HG02623 (cell line): ENCODE measurements around the gene TBCK.

Experiments
- ATAC-seq: cut with Tn5 transposase; IDR thresholded peaks from one replicate; pipeline ENCODE4 v1.9.1; 2021; ENCODE audit warnings: moderate library complexity; ENCODE audit not compliant: unreplicated experiment

TBCK gene

DNA sequence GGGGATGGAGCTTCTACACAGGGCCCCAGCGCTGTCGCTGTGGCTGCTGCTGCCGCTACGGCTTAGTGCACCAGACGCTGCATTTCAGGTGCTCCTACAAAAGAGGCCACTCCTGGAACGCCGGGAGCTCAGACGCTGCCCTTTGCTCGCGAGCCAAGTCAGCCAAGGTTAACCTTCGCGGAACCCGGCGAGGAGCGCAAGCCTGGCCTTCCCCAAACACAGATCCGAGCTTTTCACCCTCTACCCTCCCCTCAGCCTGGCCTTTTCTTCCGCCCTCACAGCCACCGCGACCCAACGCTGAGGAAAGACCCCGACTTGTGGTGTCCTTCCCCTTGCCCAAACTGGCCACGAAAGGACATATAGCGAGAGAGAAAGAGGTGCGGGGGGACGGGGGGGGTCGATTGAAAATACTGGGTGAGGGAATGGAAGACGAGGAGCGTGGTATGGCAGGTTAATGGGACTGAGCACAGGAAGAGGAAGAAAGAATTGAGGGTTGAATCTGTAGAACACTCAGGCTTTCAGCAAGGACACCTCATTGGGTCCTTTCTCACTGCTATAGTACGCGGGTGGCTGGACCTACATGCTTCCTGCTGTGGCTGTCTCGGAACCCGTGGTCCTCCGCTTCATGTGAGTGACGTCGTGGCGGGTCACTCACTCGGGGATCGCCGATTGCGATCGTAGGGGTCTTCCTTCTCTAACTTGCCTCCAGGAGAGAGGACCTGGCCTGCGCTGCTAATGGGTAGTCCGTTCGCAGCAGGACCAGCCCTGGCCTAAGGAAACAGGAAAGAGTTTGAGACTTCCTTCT lies at the start of gene TBCK, which contains the start of gene AIMP1:
Gene TBCK (minus strand): TSS at position 242 of the 805 bp plus-strand sequence. CDS start 7,249 bp downstream, outside the sequence.
Gene AIMP1 (plus strand): TSS at position 583 of the 805 bp plus-strand sequence. CDS start 8,460 bp downstream, outside the sequence.
- peak; percentile 87 for ATAC-seq

DNA sequence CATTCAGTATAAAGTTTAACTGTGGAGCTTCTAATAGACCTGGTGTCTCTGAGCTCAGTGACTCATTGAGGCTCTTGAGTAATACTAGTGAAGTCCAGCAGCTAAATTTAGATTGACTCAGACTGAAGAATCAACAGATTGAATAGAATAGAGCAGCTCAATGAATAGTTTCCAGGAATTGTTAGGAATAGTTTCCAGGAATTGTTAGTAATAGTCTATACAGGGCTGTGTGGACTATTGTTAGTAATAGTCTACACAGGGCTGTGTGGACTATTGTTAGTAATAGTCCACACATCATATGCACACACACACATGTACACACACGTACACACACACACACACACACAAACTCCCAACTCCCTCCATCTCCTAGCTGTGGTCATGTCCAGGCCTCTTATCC lies 49.6 kb upstream of the TBCK start:
- ATAC-seq: no peak

DNA sequence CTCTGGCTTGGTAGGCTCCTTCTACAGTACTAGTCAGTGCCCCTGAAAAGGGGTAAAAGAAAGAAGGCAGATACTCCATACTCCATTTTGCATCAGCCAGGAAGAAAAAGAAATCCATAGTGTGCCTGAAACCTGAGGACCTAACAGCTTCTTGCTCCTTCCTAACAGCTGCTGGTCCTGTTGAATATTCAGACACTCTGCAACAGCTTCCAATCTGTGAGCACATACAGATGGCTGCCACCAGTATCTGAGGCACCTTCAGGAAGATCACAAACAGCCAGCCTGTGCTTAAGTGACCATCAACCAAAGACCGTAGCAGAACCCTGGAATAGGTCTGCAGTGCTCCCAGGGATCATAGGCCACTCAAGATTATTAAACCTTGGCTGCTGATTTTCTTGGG lies 48.3 kb upstream of the TBCK start:
- ATAC-seq: no peak

DNA sequence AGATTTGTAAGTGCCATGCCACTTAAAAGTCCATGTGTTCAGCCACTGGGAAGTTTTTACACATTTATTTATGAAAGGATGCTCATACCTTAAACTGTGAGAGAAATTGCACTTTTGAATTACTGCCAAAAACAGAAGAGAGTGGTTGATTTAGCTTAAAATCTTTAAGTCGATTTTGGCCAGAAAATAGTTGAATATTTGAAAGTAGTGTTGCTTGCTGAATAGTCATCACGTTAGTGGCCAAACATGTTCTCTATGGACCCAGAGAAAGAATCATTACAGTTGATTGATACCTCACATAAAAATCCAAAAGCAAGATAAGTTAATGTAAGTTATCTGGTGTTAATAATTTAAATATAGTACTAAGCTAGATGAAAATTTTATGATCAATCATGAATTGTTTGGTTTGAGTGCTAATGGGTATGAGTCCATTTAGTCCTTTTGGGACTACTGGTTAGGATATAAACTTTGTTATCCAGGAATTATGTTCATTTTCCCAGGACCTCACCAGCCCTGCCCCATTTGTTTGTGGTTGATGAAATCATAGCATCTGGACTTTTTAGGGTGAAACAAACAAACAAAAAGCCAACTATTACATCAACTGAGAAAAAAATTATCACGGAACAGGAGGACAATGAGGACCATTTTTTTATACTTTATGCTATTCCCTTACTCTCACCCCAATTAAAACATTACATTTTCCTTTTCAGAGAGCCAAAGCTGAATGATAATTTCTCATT lies 46.2 kb upstream of the TBCK start:
- ATAC-seq: no peak

DNA sequence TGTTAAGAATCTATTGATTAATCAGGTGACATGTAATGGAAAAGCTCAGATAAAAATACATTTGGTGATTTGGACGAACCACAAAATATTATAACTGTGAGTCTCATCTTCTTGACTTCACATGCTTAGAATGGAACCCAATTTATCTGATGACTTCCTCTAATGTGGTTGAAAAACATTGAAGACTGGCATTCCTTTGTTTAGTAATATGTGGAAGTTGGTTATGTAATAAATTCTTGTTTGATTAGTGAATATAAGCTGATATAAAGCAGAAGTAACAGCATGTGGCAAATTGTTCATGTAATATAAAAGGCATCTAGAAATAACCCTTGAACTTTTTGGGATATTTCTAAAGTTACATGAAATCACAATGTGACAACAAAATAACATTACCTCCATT lies 42.9 kb upstream of the TBCK start:
- no peak for ATAC-seq

DNA sequence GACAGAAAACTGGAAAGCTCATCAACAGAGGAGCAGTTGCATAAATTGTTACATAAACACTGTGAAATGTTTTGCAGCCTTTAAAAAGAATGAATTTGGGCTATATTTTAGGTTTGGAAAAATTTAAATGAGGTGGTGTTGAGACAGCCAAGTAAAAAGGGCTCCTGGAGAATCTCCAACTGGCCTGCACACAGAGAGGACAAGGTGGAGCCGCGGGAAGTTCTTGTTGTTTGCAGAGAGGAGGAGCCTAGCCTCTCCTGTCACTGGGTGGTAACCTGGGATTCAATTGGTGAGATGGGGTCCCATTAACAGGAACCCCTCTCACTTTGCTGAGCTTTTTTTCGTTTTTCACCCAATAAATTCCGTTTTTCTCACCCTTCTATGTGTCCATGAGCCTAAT lies 39.2 kb upstream of the TBCK start:
- ATAC-seq: no peak

DNA sequence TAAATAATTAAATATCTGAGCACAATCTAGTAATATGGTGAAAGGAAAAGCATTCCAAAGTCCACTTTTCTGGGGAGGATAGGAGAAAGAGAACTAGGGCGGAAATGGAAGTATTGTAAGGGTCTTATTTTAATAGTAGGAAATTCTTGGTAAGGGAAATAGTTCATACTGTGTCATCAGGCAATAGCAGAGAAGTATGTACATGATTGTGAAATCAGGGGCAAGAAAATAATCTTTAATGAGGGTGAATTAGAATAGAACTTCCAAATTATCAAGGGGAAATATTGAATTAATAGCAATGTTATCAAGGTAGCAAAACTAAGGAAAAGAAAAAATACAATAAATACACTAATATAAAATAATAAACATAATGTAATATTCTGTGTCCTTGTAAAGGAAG lies 37.8 kb upstream of the TBCK start:
- ATAC-seq: no peak

DNA sequence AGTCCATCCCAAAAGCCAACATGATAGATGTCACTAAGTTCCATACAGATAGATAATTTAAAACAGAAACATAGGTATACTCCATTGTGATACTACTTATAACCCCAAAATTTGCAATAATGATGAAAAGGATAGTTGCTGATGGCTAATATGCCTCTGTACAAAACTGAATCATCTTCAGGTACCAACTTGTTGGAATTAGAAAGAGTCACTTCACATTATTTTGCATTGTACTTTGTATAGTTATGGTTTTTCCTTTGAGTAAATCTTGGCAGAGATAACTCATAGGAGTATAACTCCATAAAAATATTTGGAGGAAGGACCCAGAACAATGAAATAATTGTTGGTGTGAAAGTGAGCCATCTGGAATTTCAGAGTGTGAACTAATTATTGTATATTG lies 35.0 kb upstream of the TBCK start:
- no peak for ATAC-seq

DNA sequence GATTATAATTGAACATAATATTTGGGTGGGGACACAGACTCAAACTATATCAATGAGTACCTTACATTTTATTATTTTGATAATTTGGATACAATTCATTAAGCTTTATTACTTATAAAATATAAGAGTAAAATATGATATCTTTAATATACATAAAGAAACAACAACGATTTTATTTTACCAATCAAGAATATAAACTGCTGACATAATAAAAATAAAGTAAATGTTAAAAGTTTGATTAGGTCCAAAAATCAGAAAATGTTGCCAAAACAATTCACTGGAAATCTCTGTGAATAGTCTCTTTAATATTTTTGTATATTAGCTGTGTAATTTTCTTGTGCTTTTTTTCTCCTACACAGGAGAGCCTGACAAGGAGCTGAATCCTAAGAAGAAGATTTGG lies 31.2 kb upstream of the TBCK start:
- ATAC-seq: no peak

DNA sequence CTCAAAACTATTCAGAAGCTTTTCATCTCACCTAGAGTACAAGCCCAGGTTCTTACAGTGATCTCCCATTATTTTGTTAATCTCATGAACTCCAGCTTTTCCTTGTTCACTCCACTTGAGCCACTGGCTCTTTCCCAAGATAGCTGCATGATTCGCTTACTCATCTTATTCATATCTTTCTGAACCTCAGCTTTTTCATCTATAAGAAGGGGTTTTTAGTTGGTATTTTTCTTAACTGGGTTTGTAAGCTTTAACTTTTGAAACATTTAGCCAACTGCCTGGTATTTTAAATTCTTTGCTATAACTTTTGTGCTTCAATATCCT lies 28.6 kb upstream of the TBCK start:
- ATAC-seq: no peak

DNA sequence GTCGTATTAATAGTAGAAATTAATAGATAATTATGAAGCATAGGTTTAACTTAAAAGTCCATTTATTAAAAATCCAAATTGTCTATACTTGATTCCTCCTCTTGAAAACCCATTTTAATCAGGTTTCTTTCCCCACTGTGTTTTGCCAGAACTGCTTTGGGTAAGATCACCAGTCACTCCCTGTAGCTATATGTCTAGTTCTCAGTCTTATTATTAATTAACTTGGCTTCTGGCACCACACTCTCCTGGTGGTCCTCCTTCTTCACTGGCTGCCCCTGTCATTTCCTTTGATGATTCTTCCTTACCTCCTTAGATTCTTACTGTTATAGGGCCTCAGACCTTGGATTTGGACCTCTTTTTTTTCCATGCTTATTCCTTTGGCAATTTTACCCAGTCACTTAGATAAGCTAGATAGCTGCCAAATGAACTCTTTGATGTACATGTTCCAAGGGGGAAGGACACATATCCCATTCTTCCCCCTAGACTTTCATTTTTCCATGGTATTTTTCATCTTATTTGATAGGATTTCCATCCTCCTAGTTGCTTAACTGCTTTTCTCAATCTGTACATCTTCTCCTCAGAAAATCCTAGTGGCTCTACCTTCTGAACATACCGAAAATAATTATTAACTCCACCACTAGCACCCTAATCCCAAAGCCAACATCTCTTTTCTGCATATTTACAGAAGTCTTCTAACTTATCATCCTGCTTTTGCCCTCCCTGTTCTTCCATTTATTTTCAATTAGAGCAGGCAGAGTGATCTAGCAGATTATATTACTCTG lies 28.0 kb upstream of the TBCK start:
- ATAC-seq: no peak

DNA sequence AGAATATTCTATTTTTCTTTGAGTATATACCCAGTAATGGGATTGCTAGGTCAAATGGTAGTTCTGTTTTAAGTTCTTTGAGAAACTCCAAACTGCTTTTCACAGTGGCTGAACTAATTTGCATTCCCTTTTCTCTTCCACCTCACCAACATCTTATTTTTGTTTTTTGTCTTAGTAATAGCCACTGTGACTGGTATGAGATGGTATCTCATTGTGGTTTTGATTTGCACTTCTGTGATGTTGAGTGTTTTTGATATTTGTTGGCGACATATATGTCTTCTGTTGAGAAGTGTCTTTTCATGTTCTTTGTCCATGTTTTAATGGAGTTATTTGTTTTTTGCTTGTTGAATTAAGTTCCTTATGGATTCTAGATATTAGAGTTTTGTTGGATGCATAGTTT lies 24.8 kb upstream of the TBCK start:
- ATAC-seq: no peak

DNA sequence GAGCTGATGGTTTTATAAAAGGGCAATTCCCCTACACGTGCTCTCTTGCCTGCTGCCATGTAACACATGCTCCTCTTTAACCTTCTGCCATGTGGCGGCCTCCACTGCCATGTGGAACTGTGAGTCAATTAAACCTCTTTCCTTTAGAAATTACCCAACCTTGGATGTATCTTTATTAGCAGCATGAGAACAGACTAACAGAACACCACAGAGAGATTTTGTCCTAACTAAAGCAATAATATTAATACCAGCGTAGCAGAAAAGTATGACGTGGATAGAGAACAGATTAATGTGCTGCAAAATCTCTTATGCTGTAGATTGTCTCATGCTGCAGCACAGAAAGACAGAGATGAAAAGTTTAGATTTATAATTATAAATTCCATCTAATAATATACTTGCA lies 23.4 kb upstream of the TBCK start:
- no peak for ATAC-seq

DNA sequence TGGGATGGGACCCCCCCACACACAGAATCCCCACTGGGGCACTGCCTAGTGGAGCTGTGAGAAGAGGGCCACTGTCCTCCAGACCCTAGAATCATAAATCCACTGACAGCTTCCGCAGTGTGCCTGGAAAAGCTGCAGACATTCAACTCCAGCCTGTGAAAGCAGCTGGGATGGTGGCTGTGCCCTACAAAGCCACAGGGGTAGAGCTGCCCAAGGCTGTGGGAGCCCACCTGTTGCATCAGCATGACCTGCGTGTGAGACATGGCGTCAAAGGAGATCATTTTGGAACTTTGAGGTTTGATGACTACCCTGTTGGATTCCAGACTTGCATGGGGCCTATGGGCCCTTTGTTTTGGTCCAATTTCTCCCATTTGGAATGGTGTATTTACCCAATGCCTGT lies 22.7 kb upstream of the TBCK start:
- no peak for ATAC-seq

DNA sequence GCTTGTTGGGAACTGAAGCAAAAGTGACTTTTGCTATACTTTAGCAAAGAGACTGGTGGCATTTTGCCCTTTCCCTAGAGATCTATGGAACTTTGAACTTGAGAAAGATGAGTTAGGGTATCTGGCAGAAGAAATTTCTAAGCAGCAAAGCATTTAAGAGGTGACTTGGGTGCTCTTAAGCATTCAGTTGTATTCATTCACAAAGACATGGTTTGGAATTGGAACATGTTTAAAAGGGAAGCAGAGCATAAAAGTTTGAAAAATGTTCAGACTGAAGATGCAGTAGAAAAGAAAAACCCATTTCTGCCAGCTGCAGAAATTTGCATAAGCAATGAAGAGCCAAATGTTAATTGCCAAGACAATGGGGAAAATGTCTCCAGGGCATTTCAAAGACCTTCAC lies 21.9 kb upstream of the TBCK start:
- ATAC-seq: no peak

DNA sequence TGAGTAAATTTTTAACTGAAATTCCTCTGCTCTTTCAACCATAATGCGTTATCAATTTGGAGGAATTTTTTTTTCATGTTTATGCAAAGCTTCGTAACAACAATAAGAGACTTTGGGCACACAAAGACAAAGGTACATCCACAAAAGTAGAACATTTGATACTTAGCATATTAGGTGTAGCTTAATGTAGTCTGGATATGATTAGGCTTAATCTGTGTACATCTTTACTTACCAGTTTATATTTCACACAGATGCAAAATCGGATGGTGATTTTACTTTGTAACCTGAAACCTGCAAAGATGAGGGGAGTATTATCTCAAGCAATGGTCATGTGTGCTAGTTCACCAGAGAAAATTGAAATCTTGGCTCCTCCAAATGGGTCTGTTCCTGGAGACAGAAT lies 20.6 kb upstream of the TBCK start:
- no peak for ATAC-seq

DNA sequence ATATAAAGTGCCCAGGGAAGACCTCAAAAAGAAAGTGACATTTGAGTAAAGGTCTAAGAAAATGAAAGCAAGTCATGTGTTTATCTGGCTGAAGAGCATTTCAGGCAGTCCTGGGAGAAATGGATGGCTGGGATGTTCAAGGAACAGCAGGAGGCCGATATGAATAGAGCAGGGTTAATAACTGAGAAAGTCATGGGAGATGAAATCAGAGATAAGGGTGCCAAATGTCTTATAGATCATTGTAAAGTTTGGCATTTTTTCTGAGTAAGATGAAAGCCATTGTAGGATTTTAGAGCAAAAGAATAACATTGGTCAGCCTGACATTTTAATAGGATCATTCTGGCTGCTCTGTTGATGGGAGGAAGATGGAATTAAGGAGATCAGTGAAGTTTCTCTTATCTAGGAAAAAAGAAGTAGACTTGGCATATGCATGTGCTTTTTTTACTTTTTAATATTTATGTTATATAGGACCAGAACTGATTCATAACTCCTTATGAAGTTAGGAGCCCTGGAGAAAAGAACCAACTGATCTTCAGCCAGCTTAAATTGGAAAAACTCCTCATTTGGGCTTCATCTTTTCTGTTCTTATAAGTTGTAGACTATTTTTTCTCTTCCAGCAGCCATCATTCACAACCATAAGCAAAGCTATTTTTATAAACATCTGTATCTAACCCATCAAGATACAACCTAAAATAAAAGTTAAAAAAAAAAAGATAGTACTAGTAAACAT lies 18.9 kb upstream of the TBCK start:
- no peak for ATAC-seq

DNA sequence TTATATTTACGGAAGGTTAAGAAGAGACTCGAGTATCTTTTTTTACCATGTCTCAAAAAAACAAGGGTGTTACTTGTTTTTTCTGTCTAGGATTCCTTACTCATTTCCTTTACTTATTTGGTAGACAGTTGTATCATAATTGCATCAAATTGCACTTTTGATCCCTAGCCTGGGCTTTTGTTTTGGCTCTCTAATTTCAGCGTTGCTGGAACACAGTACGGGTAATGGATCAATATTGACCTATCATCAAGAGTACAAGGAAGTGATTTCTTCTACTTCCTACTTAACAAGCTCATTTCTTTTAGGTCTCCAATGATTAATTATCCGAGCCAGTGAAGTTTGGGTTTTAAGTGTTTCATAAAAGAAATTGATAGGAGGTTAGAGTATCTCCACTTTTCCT lies 17.2 kb upstream of the TBCK start:
- no peak for ATAC-seq

DNA sequence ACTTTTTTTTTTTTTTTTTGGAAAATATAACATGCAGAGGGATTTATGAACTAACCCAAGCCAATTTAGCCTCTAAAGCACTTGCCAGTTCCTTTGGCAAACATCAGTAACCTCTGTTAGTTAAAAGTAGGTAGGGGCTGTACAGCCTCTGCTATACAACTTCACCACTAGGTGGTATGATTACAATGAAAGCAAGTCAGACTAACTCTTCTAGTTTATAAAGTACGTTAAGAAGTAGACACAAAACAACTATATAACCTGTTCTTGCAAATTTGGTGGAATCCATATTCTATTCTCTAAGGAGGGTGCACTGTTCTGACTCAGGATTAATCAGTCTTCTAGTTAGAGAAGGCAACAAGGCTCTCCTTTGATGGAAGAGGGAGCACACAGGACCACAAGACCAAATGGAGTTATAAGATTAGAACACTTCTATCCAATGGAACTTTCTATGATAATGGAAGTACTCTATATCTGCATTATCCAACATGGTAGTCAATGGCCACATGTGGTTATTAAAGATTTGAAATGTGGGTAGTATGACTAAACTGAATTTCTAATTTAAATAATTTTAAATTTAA lies 13.1 kb upstream of the TBCK start:
- peak; percentile 77 for ATAC-seq

DNA sequence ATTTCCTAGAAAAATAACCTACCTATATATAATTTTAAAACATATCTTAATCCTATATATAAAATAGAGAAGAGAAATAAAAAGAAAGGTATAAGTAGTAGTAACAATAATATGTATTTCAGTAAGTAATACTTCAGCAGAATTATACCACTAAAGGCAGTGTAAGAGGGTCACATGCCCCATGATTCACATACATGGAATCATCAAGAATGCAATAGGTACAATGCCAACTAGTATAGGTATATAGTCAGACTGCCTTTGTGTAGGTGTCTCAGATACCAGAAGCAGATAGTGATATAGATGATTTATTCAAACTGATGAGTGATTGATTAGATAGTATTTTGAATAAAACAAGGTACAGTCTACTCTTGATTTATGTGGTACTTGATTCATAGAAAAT lies 9.8 kb upstream of the TBCK start:
- ATAC-seq: no peak

DNA sequence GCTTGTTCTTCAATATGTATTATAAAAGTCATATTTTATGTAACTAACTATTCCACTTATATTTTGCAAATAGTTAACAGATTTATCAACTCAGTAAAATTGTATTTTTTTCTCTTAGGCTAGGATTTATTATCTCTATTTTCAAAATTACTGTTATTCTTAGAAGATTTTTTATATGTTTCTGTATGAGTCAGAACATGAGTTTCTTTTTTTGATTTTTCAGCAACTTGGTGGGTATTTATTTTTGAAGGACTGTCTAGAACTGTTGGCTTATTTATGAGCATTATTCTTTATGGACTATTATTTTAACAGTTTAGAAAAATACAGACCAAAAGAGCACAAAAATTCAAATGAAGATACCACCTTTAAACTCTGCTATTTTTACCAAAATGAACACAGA lies 7.1 kb upstream of the TBCK start:
- ATAC-seq: no peak
